ENCODE results near the gene MDGA2.

The MDGA2 gene

DNA sequence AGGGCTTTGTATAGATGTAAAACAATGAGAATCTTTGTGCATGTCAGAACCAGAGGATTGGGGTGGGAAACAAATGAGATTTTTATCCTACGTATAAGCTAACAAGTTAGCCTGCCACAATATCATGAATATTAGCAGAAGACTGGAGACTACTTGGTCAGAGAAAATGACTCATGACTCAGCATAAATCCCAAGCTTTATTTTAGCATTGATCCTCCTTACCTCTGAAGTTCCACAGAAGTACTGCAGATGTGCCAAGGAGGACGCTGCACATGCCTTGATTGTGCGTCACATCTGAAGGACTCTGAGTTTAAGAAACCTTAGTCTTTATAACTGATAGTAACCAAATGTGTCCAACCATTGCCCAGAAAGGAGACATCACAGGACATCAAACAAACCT is 789.8 kb downstream of the MDGA2 start:
- no peak for DNase-seq

DNA sequence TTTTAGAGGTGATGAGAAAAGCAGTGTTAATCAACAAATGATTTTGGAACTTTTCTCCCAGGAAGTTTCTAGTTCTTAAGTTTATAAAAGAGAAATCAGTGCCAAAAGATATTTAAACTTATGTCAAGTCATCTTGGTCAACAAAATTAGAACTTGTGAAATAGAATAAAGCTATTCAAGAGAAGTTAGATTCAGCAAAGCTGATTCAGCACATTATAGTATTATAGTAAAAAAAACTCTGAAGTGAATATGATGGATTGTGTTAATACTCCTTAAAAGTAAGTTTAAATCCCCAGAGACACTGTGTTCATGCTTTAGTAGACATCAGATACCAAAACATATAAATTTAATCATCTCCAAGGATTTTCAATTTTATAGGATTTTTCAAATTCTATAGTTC is 813.7 kb downstream of the MDGA2 start:
- no peak for DNase-seq

DNA sequence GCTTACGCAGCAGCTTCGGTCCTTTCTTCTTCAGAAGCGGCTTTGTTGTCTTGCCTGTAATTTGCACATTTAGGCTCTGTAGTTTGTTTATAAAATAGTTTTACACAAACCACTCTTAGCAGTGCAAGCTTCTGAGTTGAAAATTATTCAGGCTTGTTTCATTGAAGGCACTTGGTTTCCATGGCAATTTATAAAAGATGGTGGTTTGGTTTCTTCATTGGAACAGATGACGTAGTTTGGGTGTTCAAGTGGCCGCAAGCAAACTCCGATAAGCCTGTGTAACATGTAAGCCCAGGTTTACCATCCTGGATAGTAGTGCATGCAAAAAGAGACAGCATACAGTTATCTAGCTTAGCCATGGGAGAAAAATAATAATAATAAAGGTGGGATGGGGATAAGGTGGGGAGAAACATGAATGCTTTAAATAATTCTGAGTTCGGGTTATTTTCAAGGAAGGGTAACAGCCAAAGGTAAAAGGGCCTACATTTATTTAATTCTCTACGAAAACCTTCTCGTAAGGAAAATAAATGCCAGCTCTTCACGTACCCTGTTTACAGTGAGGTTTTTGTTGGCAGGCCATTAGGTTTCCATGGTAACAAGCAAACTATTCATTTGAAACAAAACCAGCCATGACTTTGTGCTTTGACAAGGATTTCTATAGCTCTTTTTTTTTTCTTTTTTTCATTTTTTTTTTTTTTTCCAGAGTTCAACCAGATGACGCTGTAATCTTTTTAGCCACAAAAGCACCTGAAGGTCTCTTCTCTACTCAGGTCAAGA is 834.3 kb downstream of the MDGA2 start:
- DNase-seq, result no peak

DNA sequence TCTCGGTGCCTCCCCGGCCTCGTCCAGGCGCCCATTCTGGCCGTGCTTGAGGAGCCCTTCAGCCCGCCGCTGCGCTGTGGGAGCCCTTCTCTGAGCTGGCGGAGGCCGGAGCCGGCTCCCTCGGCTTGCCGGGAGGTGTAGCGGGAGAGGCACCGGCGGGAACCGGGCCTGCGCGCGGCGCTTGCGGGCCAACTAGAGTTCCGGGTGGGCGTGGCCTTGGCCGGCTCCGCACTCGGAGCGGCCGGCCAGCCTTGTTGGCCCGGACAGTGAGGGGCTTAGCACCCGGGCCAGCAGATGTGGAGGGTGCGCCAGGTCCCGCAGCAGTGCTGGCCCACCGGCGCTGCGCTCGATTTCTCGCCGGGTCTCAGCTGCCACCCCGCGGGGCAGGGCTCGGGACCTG is 855.1 kb downstream of the MDGA2 start:
- DNase-seq, result no peak

DNA sequence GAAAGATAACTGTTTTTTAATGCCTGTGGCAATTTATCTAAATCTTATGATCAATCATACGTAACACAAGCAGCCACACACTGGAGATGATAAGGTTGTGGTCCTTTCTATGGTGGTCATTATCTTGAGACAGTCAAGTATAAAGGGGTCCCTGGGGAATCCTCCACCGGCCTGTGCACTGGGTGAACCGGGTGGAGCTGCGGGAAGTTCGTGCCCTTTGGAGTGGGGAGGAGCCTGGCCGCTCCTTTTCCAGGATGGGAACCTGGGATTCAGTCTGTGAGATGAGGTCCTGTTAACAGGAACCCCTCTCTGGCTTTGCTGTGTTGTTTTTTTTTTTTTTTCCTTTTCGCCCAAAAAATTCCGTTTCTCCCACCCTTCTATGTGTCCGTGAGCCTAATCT is 856.3 kb downstream of the MDGA2 start:
- no peak for DNase-seq

DNA sequence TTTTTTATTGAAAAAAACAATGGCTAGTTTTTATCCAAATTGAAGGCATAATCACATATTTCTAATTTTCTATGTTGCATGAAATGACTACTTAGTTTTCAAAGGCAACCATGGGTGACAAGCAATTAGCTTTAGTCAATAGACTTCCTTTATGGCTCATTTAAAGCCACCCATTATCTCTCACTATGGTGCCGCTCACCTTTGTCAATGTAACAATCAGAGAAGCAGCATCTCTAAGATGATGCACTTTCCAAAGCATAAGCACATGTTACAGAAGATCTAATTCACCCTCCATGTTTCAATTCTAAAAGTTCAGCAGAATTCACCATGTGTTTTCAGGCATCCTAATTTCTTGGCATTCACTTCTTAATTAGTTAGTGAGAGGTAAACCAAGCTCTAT is 857.3 kb downstream of the MDGA2 start:
- no peak for DNase-seq

DNA sequence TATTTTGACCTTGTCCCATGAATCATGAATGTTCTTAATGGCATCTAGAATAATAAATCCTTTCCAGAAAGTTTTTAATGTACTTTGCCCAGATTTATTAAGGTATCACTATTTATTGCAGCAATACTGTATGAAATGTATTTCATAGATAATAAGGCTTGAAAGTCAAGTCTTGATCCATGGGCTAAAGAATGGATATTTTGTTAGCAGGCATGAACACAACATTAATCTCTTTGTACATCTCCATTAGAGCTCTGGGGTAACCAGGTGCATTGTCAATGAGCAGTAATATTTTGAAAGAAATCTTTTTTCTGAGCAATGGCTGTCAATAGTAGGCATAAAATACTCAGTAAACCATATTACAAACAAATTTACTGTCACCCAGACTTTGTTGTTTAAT is 882.3 kb downstream of the MDGA2 start:
- no peak for DNase-seq
